Measurements from ENCODE around the gene RAB11FIP4.

GRCh38 chr17:31568539-31568938, 177.1 kb downstream of the RAB11FIP4 start:
- TF ChIP-seq POLR2AphosphoS5 (IDR thresholded peaks at IDR 0.05; ENCODE audit: low read depth, low read length) (no peak), TAF1 (IDR thresholded peaks at IDR 0.05; ENCODE audit: borderline replicate concordance, low read depth, low read length) (no peak)
